Esophagus squamous epithelium (tissue), 4 donors: ENCODE measurements around the gene CDH11.

Experiments used
- POLR2A ChIP-seq, 4 donors: fragments of 450-650 bp; IDR thresholded peaks; one replicate each; pipeline ENCODE4 v1.6.1; 2017; ENCODE audit warnings: antibody characterized with exemption in 4 of 4, mild to moderate bottlenecking in 4 of 4, moderate library complexity in 3 of 4
- TF ChIP-seq, protein P1 (sequence below), 6 experiments: fragments of 450-650 bp in 4 of 6; fragments of 200-600 bp in 2 of 6; sonication (generic) in 2 of 6; IDR thresholded peaks; one replicate each; pipeline ENCODE4 v1.5.1; 2016 to 2019; ENCODE audit warnings: antibody characterized with exemption in 6 of 6, mild to moderate bottlenecking in 4 of 6, moderate library complexity in 4 of 6

- TF ChIP-seq, protein P1, sequence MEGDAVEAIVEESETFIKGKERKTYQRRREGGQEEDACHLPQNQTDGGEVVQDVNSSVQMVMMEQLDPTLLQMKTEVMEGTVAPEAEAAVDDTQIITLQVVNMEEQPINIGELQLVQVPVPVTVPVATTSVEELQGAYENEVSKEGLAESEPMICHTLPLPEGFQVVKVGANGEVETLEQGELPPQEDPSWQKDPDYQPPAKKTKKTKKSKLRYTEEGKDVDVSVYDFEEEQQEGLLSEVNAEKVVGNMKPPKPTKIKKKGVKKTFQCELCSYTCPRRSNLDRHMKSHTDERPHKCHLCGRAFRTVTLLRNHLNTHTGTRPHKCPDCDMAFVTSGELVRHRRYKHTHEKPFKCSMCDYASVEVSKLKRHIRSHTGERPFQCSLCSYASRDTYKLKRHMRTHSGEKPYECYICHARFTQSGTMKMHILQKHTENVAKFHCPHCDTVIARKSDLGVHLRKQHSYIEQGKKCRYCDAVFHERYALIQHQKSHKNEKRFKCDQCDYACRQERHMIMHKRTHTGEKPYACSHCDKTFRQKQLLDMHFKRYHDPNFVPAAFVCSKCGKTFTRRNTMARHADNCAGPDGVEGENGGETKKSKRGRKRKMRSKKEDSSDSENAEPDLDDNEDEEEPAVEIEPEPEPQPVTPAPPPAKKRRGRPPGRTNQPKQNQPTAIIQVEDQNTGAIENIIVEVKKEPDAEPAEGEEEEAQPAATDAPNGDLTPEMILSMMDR (IDR thresholded peaks at IDR 0.05) = no peak
- TF ChIP-seq POLR2A (IDR thresholded peaks at IDR 0.05) = no peak
These were observed 32.5 kb upstream of the CDH11 start for GRCh38 chr16:65154321-65154720.
